RWPE1 (cell line): ENCODE measurements around the gene PHYKPL.

ENCODE experiments used
- CTCF ChIA-PET: fragments of 350-600 bp; sonication (Branson Sonifier 250); formaldehyde crosslinking; extraction: SDS; loops from one replicate; lab custom pipeline; 2021; lab: Yijun Ruan, JAX
- POLR2A ChIA-PET: fragments of 400-600 bp; formaldehyde crosslinking; extraction: SDS; loops from one replicate; lab custom pipeline; 2020; ENCODE audit warnings: antibody characterized with exemption; ENCODE audit not compliant: low non-redundant PET; lab: Yijun Ruan, JAX
- DNase-seq: peaks from one replicate; pipeline ENCODE4 v3.0.0; 2012; ENCODE audit warnings: low spot score
- H3K27ac ChIP-seq: fragments of 450-650 bp; 2 replicates; pipeline ENCODE4 v1.5.1; 2017
- CTCF ChIP-seq: fragments of 450-650 bp; conservative IDR thresholded peaks from 2 replicates; pipeline ENCODE4 v1.5.1; 2017; ENCODE audit warnings: low read depth, mild to moderate bottlenecking

Gene PHYKPL

GRCh38 chr5:178234750-178235587 is 2.4 kb upstream of the PHYKPL start:
- peak; percentile 74 for TF ChIP-seq CTCF

DNA sequence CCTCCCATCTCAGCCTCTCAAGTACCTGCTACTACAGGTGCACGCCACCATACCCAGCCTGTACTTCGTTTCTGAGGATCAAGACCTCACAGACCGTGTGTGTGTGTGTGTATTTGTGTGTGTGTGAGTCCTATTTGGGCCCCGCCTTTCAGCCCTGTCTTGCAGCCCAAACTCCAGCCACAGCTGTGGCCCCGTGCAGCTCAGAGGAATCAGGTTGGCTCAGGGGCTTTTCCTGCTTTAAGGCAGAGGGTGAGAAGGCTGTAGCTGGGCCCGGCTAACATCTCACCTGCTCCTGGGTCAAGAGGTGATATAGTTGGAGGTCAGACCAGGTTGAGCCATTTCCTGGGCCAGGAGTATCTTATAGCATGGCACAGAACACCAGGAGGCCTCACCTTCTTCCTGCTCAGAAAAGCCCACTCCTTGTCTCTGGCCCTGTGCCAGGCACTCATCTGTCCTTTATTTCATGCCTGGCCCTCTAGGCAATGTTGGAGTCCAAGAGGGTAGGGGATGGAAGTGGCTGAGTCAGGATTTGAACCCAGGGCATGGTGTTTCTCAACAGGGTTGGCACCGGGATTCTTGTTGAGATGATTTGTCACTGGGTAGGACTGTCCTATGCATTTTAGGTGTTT is 1.6 kb upstream of the PHYKPL start:
- H3K27ac ChIP-seq: no peak overlapping the region
- POLR2A ChIA-PET: interaction anchor here (1.2 kb wide), 1 partner anchor 30 kb away, joined by 3 read pairs; the partner anchor contains the start of gene HNRNPAB
- no peak for TF ChIP-seq CTCF
- CTCF ChIA-PET: interaction anchor here (0.5 to 1.3 kb wide), 13 partner anchors 10 to 356 kb away, joined by 3 to 9 read pairs (median 3); partner anchors contain the start of gene COL23A1
- no peak for DNase-seq

More at GRCh38 chr5:178234750-178235587, 2.4 kb upstream of the PHYKPL start:
- peak; percentile 78 for DNase-seq
- H3K27ac ChIP-seq: 0 out of 2 replicates have a peak overlapping the region, but pooled peaks have one; percentile 12
- POLR2A ChIA-PET: interaction anchor here (1.2 kb wide), 1 partner anchor 31 kb away, joined by 3 read pairs; the partner anchor contains the start of gene HNRNPAB
- CTCF ChIA-PET: interaction anchor here (0.5 to 1.3 kb wide), 17 partner anchors 9 to 1898 kb away, joined by 3 to 9 read pairs (median 3); partner anchors contain the start of gene COL23A1

DNA sequence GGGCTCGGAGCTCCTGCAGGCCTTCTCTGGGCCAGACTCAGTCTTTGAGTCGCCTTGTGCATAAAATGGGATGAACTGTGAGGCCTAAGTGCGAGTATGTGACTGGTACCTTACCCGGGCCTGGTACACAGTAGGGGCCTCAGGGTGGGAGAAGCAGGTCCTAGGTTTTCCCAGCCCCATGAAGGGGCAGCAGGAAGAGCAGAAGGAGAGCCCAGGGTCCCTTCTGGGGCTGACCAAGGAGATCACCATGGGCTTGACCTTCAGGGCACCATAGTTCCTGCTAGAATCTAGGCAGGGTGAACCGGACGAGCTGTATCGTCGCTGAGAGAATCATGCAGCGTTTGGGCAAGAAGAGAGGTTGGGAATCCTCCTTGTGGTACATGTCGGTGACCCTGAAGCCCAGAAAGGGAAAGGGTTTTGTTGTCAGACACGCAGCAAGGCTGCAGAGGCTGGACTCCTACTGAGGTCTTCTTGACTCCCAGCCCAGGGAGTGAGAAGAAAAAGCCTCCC is 373 bp upstream of the PHYKPL start:
- TF ChIP-seq CTCF: no peak
- POLR2A ChIA-PET: no interaction called here
- peak overlapping the region; percentile 93 for H3K27ac ChIP-seq
- CTCF ChIA-PET: interaction anchor here (0.9 kb wide), 1 partner anchor 157 kb away, joined by 3 read pairs; no protein-coding TSS in a partner anchor
- no peak for DNase-seq

DNA sequence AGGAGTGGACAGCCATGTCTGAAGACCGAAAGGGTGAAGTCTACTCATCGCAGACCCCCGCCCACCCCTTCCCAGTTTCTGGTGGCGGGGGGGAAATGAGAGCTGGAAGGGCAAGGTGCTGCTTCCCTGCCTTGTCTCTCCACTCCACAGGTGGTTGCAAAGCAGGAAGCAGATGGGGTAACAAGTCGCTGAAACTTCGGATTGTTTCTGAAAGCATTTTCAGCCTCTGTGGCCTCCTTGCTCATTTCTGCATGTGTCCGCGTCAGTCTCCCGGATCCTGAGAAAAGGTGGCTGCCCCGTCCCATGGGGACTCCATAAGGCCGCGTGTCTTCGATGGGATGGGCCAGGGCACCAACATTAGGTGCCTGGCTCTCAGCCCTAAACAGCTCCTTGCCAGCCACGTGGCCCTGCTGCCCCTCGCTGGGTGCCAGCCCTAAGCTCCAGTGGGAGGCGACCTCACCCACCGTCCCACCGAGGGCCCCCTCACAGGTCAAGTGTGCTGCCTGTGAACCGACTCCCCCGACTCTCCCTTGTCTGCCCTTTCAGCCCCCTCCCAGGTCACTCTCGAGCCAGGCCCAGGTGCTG is 971 bp downstream of the PHYKPL start:
- H3K27ac ChIP-seq: peak overlapping the region; percentile 93
- no peak for TF ChIP-seq CTCF
- no peak for DNase-seq
- ChIA-PET POLR2A (interaction anchor here (0.6 kb wide), 2 partner anchors 16 to 1089 kb away, joined by 3 read pairs; no protein-coding TSS in a partner anchor), CTCF (interaction anchor here (0.7 to 0.9 kb wide), 2 partner anchors 12 to 230 kb away, joined by 3 to 4 read pairs; no protein-coding TSS in a partner anchor)

GRCh38 chr5:178230879-178231538 is 1.6 kb downstream of the PHYKPL start:
- peak overlapping the region; percentile 93 for H3K27ac ChIP-seq
- ChIA-PET POLR2A (interaction anchor here (0.6 kb wide), 1 partner anchor 15 kb away, joined by 3 read pairs; no protein-coding TSS in a partner anchor), CTCF (interaction anchor here (0.9 to 1.0 kb wide), 3 partner anchors 49 to 231 kb away, joined by 3 to 11 read pairs (median 4); no protein-coding TSS in a partner anchor)
- DNase-seq: no peak
- no peak for TF ChIP-seq CTCF
